DND-41 (cell line): ENCODE results near the gene KLKB1.

ENCODE experiments used
- ATAC-seq: fragments of 200-7000 bp; cut with Tn5 transposase; 3 replicates; pipeline ENCODE4 v1.9.1; 2021; ENCODE audit warnings: low read depth; ENCODE audit not compliant: insufficient read depth
- DNase-seq: peaks from one replicate; pipeline ENCODE4 v3.0.0-alpha.2; 2020
- H2AFZ ChIP-seq: 2 replicates; pipeline ENCODE4 v1.6.0; 2012; ENCODE audit warnings: low read depth, low read length
- H3K27ac ChIP-seq: 2 replicates; pipeline ENCODE4 v1.5.1; 2012; ENCODE audit warnings: low read length, inconsistent platforms
- H3K27me3 ChIP-seq: fragments of 200-600 bp; sonication (generic); 2 replicates; pipeline ENCODE4 v1.6.0; 2012; ENCODE audit warnings: low read length, mild to moderate bottlenecking, inconsistent platforms; ENCODE audit not compliant: insufficient read depth, poor library complexity
- H3K36me3 ChIP-seq: 2 replicates; pipeline ENCODE4 v1.5.1; 2012; ENCODE audit warnings: low read length, inconsistent platforms; ENCODE audit not compliant: insufficient read depth
- H3K4me1 ChIP-seq: 2 replicates; pipeline ENCODE4 v1.5.1; 2012; ENCODE audit warnings: mild to moderate bottlenecking, low read length; ENCODE audit not compliant: insufficient read depth
- H3K4me2 ChIP-seq: 2 replicates; pipeline ENCODE4 v1.6.0; 2012; ENCODE audit warnings: mild to moderate bottlenecking, moderate library complexity, low read length, inconsistent platforms; ENCODE audit not compliant: insufficient read depth
- H3K4me3 ChIP-seq, 2 experiments: fragments of 200-600 bp in 1 of 2; shearing (Covaris generic) in 1 of 2; 2 replicates each; pipeline ENCODE4 v1.5.1; 2012 to 2016; ENCODE audit warnings: inconsistent platforms in 2 of 2, low read length in 2 of 2, mild to moderate bottlenecking in 2 of 2, low read depth in 1 of 2, moderate library complexity in 1 of 2
- H3K79me2 ChIP-seq: 2 replicates; pipeline ENCODE4 v1.6.0; 2012; ENCODE audit warnings: low read length, inconsistent platforms; ENCODE audit not compliant: insufficient read depth
- H3K9ac ChIP-seq: 2 replicates; pipeline ENCODE4 v1.6.0; 2012; ENCODE audit warnings: low read depth, mild to moderate bottlenecking, inconsistent platforms, low read length, moderate library complexity
- H3K9me3 ChIP-seq: 2 replicates; pipeline ENCODE4 v1.5.1; 2012; ENCODE audit warnings: low read length, moderate library complexity, mild to moderate bottlenecking, inconsistent platforms; ENCODE audit not compliant: insufficient read depth, severe bottlenecking
- H4K20me1 ChIP-seq: 2 replicates; pipeline ENCODE4 v1.6.0; 2012; ENCODE audit warnings: low read length; ENCODE audit not compliant: insufficient read depth
- EZH2 ChIP-seq: IDR thresholded peaks from 3 replicates; pipeline ENCODE4 v1.6.1; 2012; ENCODE audit warnings: borderline replicate concordance, low read depth, mild to moderate bottlenecking, moderate library complexity, low read length, inconsistent platforms; ENCODE audit not compliant: severe bottlenecking
- TF ChIP-seq, protein P1 (sequence below): IDR thresholded peaks from 2 replicates; pipeline ENCODE4 v1.5.1; 2012; ENCODE audit warnings: borderline replicate concordance, low read length, moderate library complexity, mild to moderate bottlenecking; ENCODE audit not compliant: poor library complexity, severe bottlenecking; ENCODE audit errors: extremely low read depth

KLKB1 gene

DNA sequence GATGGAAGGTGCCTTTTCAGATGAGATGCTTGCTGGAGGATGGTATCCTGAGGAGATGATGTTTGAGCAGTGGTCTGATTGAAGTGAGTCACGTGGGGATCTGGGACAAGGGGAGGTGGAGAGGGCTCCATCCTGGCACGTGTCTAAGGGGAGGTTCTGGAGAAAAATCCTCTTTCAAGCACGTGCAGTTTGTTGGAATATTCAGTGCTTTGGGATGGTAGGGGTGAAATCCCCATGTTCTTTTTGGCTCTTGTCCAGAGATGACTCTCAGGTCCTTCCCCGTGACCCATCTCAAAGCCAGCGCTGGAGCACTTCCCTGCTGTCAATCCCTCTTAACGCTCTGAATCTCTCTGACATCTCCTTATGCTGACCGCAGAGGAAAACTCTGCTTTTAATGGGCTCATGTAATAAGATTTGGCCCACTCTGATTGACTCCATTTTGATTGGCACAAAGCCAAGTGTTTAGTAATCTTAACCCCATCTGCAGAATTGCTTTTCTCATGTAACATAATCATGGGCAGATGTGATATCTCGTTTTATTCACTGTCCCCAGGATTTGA is 10.8 kb upstream of the KLKB1 start:
- no peak overlapping the region for H3K4me3 ChIP-seq
- H3K9ac ChIP-seq = no peak overlapping the region
- no peak overlapping the region for H3K4me2 ChIP-seq
- H4K20me1 ChIP-seq = no peaks in the 10 kb centered on the region
- DNase-seq (no peak), ATAC-seq (no peak)
- no peaks in the 10 kb centered on the region for H3K4me1 ChIP-seq
- no peak overlapping the region for H2AFZ ChIP-seq
- H3K9me3 ChIP-seq = no peaks in the 10 kb centered on the region
- no peaks in the 10 kb centered on the region for H3K36me3 ChIP-seq
- TF ChIP-seq, protein P1, sequence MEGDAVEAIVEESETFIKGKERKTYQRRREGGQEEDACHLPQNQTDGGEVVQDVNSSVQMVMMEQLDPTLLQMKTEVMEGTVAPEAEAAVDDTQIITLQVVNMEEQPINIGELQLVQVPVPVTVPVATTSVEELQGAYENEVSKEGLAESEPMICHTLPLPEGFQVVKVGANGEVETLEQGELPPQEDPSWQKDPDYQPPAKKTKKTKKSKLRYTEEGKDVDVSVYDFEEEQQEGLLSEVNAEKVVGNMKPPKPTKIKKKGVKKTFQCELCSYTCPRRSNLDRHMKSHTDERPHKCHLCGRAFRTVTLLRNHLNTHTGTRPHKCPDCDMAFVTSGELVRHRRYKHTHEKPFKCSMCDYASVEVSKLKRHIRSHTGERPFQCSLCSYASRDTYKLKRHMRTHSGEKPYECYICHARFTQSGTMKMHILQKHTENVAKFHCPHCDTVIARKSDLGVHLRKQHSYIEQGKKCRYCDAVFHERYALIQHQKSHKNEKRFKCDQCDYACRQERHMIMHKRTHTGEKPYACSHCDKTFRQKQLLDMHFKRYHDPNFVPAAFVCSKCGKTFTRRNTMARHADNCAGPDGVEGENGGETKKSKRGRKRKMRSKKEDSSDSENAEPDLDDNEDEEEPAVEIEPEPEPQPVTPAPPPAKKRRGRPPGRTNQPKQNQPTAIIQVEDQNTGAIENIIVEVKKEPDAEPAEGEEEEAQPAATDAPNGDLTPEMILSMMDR = no peak
- no peak for TF ChIP-seq EZH2
- H3K79me2 ChIP-seq = no peaks in the 10 kb centered on the region
- no peak overlapping the region for H3K27ac ChIP-seq
- no peaks in the 10 kb centered on the region for H3K27me3 ChIP-seq

DNA sequence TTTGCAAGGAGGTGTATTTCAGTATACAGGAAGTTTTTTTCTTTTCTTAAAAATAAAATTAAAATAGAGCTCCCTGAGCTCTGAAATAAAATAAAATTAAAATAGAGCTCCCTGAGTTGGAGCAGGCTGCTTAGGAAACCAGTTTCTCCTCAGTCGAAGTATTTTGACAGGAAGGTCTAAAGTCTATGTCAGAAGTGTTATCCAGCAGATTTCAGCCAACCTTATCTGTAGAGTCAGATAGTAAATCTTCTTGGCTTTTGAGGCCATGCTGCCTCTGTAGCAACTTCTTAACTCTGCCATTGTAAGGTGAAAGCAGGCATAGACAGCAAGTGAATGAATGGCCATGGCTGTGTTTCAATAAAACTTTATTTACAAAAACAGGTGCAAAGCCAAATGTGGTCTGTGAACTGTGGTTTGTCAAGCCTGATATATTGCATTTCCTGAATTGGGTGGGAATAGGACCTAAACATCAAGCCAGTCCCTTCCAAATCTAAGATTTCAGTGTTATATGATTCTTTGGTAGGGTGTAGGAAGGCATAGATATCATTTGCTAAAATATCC is 9.5 kb upstream of the KLKB1 start:
- H3K4me2 ChIP-seq = no peak overlapping the region
- TF ChIP-seq EZH2 = no peak
- TF ChIP-seq, protein P1 = no peak

DNA sequence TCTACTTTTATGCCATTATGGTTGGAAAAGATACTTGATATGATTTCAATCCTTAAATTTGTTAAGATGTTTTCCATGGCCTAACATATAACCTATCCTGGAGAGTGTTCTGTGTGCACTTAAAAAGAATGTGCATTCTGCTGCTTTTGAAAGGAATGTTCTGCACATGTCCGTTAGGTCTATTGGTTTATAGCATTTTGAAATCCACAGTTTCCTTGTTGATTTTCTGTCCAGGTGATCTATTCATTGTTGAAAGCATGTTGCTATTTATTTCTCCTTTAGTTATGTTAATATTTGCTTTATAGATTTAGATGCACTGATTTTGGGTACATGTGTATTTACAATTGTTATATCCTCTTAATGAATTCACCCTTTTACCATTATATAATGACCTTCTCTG is 5.7 kb upstream of the KLKB1 start:
- Histone ChIP-seq H3K36me3 (no peaks in the 10 kb centered on the region), H3K9ac (no peak overlapping the region), H3K9me3 (no peaks in the 10 kb centered on the region), H3K27me3 (no peaks in the 10 kb centered on the region), H4K20me1 (no peaks in the 10 kb centered on the region), H3K4me3 (no peak overlapping the region), H3K79me2 (no peaks in the 10 kb centered on the region), H3K4me2 (no peak overlapping the region), H3K4me1 (no peaks in the 10 kb centered on the region), H3K27ac (no peak overlapping the region), H2AFZ (no peak overlapping the region)
- ATAC-seq (no peak), DNase-seq (no peak)
- TF ChIP-seq EZH2 = no peak
- TF ChIP-seq, protein P1 = no peak

More for the DNA sequence above, 9.5 kb upstream of the KLKB1 start:
- Histone ChIP-seq H3K4me3 (no peak overlapping the region), H3K36me3 (no peaks in the 10 kb centered on the region), H2AFZ (no peak overlapping the region), H4K20me1 (no peaks in the 10 kb centered on the region), H3K79me2 (no peaks in the 10 kb centered on the region), H3K9ac (no peak overlapping the region), H3K27me3 (no peaks in the 10 kb centered on the region), H3K4me1 (no peaks in the 10 kb centered on the region), H3K27ac (no peak overlapping the region), H3K9me3 (no peaks in the 10 kb centered on the region)
- DNase-seq (no peak), ATAC-seq (no peak)
